ENCODE measurements around the gene SNRNP27. TPM values are rescaled to one million over a fixed set of nuclear protein-coding genes. Genes with fewer than 3 reads are reported as not detected.

The SNRNP27 gene
- total RNA-seq, 1 experiment from 2014 or later = 79.2 TPM

- DNase-seq (ENCODE audit: low read depth) = peak; percentile 100
- in situ Hi-C loops (cut with HindIII; ENCODE audit: low pct_unique_long_range_greater_than_20kb, low sequenced_read_pairs) = no loop called here
Observed at GRCh38 chr2:69914164-69914949, 20.6 kb downstream of the SNRNP27 start.

GRCh38 chr2:69914950-69915945 lies 21.5 kb downstream of the SNRNP27 start, which contains the start of gene MXD1:
Gene MXD1 (plus strand): TSS chr2:69915109. CDS start chr2:69915331, 222 bp downstream.
- in situ Hi-C loops (cut with HindIII; ENCODE audit: low pct_unique_long_range_greater_than_20kb, low sequenced_read_pairs) = no loop called here
- no peak for DNase-seq (ENCODE audit: low read depth)

DNA sequence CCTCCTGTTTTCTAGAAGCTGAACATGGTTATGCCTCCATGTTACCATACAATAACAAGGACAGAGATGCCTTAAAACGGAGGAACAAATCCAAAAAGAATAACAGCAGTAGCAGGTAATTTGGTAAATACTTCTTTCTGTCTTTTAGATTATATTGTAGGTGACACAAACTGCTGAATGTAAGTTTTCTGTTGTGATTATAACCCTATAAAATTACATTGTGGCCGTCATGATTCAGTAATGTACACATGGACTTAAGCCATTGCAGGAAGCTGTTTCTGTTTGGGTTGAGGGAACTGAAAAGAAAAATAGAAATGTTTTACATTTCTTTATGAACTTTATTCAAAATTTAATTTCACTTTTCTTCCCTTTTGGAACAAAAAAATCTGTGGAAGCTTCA lies 22.4 kb downstream of the SNRNP27 start:
- in situ Hi-C loops (cut with HindIII; ENCODE audit: low pct_unique_long_range_greater_than_20kb, low sequenced_read_pairs) = no loop called here
- DNase-seq (ENCODE audit: low read depth) = no peak

- in situ Hi-C loops (cut with HindIII; ENCODE audit: low pct_unique_long_range_greater_than_20kb, low sequenced_read_pairs) = no loop called here
- peak; percentile 40 for DNase-seq (ENCODE audit: low read depth)
Observed at GRCh38 chr2:69917852-69918251, 24.1 kb downstream of the SNRNP27 start.

DNA sequence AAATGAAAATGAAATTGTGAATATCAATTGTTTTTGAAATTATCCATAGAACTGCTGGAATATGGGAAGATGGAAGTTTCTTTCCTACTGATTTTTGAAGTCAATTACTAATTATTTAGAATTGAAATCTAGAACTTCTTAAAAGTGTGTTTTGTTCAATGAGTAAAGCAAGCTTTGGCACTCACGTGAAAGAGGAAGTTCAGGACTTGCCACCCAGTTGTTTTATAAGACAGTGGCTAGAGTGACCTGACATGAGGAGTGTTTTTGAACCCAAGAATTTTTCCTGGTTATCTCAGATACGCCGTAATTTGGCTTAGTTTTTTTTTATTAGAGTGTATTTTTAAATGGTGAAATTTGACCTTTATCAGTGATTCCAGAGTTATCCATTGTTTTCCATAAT lies 24.6 kb downstream of the SNRNP27 start:
- in situ Hi-C loops (cut with HindIII; ENCODE audit: low pct_unique_long_range_greater_than_20kb, low sequenced_read_pairs) = no loop called here
- no peak for DNase-seq (ENCODE audit: low read depth)

DNA sequence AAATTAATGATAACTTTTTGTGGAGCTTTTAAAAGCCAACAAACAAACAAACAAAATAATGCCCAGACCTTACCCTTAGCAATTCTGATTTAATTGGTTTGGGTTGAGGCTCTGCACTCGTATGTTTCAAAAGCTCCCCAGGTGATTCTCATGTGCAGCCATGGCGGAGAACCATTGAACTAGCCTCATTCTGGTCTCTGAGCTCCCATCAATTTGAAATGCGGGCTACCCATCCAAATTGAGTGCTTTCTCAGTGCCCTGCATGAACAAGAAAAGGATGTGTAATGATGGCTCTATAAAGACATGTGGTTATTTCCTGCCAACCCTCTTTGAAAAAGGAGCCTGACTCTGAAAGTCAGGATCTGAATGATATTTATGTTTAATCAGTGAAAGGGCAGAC lies 29.4 kb downstream of the SNRNP27 start:
- DNase-seq (ENCODE audit: low read depth) = no peak
- in situ Hi-C loops (cut with HindIII; ENCODE audit: low pct_unique_long_range_greater_than_20kb, low sequenced_read_pairs) = no loop called here

DNA sequence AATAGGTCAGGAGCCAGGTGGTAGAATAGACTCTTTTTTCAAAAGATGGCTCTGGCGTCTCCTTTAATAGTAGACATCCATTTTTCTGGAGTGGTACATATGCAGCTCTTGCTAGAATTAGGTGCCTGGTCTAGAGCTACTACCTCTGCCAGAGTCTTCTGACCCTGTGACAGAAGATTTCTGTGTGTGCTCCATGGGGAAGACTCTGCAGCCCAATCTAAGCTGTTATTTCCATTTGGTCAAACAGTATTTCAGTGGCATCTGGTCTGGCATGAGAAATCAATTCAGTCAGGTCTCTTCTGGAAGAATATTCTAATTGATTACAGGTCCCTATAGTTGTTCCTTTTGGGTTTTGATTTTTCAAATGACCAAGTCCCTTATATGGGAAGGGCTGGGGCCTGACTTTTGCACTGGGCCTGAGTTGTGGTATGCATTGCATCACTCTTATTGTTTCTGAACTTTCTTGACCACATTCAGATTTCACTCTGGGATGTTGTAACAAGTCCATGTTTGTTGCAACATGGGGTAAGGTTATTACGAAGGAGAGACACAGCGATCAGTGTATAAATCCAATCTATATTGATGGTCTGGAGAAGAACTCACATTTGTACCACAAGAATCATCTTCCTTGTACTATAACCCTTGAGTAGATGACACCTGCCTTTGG lies 33.2 kb downstream of the SNRNP27 start:
- in situ Hi-C loops (cut with HindIII; ENCODE audit: low pct_unique_long_range_greater_than_20kb, low sequenced_read_pairs) = no loop called here
- no peak for DNase-seq (ENCODE audit: low read depth)

- DNase-seq (ENCODE audit: low read depth) = no peak
- in situ Hi-C loops (cut with HindIII; ENCODE audit: low pct_unique_long_range_greater_than_20kb, low sequenced_read_pairs) = no loop called here
Observed at GRCh38 chr2:69931832-69932595, 38.3 kb downstream of the SNRNP27 start.

DNA sequence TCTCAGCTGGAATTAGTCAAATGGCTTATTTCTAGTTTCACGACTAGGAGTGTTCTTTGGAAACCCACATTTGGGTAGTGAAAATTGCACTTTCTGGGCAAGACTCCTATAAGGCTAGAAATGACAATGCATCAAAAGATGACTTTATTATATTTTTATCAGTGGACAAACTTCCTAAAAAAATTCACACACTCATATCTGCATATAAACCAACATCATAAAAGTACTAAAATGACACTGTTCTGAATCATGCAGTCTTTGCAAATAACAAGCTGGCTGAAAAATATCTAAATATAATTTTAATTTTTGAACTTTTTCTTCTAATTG lies 38.8 kb downstream of the SNRNP27 start:
- in situ Hi-C loops (cut with HindIII; ENCODE audit: low pct_unique_long_range_greater_than_20kb, low sequenced_read_pairs) = no loop called here

GRCh38 chr2:69933254-69933828 lies 39.6 kb downstream of the SNRNP27 start:
- no peak for DNase-seq (ENCODE audit: low read depth)
- in situ Hi-C loops (cut with HindIII; ENCODE audit: low pct_unique_long_range_greater_than_20kb, low sequenced_read_pairs) = no loop called here

More for the DNA sequence above, 38.8 kb downstream of the SNRNP27 start:
- DNase-seq (ENCODE audit: low read depth) = no peak

GRCh38 chr2:69933839-69934613 lies 40.3 kb downstream of the SNRNP27 start:
- DNase-seq (ENCODE audit: low read depth) = peak; percentile 38
- in situ Hi-C loops (cut with HindIII; ENCODE audit: low pct_unique_long_range_greater_than_20kb, low sequenced_read_pairs) = no loop called here

DNA sequence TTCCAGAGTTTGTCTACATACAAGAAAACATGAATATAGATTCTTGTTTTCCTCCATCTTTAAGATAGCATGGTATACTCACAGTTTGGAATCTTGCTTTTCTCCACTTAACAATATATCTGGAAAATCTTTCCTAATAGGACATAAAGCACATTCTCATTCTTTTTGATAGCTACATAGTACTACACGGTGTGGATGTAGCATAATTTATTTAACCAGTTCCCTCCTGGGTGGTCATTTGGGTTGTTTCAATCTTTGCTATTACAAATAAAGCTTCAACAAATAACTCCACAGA lies 40.8 kb downstream of the SNRNP27 start:
- no peak for DNase-seq (ENCODE audit: low read depth)
- in situ Hi-C loops (cut with HindIII; ENCODE audit: low pct_unique_long_range_greater_than_20kb, low sequenced_read_pairs) = no loop called here

- no peak for DNase-seq (ENCODE audit: low read depth)
- in situ Hi-C loops (cut with HindIII; ENCODE audit: low pct_unique_long_range_greater_than_20kb, low sequenced_read_pairs) = no loop called here
Observed at GRCh38 chr2:69935011-69935410, 41.3 kb downstream of the SNRNP27 start.

GRCh38 chr2:69936906-69937305 lies 43.1 kb downstream of the SNRNP27 start:
- no peak for DNase-seq (ENCODE audit: low read depth)
- in situ Hi-C loops (cut with HindIII; ENCODE audit: low pct_unique_long_range_greater_than_20kb, low sequenced_read_pairs) = no loop called here

DNA sequence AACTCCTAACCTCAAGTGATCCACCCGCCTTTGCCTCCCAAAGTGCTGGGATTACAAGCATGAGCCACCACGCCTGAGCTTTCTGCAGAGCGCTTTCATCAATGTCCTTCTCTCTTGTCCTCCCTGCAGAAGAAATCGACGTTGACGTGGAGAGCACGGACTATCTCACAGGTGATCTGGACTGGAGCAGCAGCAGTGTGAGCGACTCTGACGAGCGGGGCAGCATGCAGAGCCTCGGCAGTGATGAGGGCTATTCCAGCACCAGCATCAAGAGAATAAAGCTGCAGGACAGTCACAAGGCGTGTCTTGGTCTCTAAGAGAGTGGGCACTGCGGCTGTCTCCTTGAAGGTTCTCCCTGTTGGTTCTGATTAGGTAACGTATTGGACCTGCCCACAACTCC lies 44.2 kb downstream of the SNRNP27 start:
- in situ Hi-C loops (cut with HindIII; ENCODE audit: low pct_unique_long_range_greater_than_20kb, low sequenced_read_pairs) = no loop called here

GRCh38 chr2:69939722-69940121 lies 46.0 kb downstream of the SNRNP27 start:
- in situ Hi-C loops (cut with HindIII; ENCODE audit: low pct_unique_long_range_greater_than_20kb, low sequenced_read_pairs) = no loop called here

More for the DNA sequence above, 44.2 kb downstream of the SNRNP27 start:
- no peak for DNase-seq (ENCODE audit: low read depth)

GRCh38 chr2:69940691-69941090 lies 46.9 kb downstream of the SNRNP27 start:
- in situ Hi-C loops (cut with HindIII; ENCODE audit: low pct_unique_long_range_greater_than_20kb, low sequenced_read_pairs) = no loop called here
- no peak for DNase-seq (ENCODE audit: low read depth)

More at GRCh38 chr2:69939722-69940121, 46.0 kb downstream of the SNRNP27 start:
- DNase-seq (ENCODE audit: low read depth) = no peak
